HK-2 (cell line): ENCODE results near the gene APLF.
"Not testable (repeated sequence)": the region's sequence is repeated elsewhere in the genome, so short reads cannot be mapped to it uniquely, and the experiment has no call there.

Experiments used
- DNase-seq: peaks from one replicate; pipeline ENCODE4 v3.0.0-alpha.2; 2018; ENCODE audit not compliant: unreplicated experiment

APLF gene

DNA sequence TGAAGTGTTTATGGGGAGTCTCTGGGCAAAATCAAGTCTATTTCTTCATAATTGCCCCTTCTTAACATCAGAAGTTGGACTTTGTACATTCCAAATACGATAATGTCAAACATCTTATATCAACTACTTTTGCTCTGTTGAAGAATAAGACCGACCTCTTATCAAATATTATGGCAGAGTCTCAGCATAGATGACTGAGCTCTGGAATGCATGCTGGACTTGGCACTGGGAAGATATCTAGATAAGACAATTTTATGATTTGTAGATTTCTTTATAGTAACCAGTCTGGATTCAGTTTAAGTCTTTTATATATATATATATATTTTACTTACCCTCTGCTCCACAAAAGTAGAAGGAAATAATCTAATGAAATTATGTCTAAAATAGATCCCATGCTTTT lies 8.2 kb downstream of the APLF start:
- DNase-seq: no peak

DNA sequence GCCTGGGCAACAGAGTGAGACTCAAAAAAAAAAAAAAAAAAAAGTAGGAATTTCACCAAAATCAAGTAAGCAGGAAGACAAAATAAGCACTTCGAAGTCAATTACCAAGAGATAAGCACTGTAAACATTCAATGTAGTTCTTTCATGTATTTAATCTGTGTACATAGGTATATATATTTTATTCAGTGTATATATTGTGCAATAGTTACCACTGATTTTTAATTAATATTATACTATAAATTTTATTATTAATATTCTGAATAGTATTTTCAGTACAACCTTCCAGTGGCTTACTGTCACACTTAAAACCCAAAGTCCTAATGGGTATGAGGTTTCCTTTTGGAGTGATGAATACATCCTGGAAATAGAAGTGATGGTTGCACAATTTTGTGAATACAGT lies 9.1 kb downstream of the APLF start:
- DNase-seq: no peak

DNA sequence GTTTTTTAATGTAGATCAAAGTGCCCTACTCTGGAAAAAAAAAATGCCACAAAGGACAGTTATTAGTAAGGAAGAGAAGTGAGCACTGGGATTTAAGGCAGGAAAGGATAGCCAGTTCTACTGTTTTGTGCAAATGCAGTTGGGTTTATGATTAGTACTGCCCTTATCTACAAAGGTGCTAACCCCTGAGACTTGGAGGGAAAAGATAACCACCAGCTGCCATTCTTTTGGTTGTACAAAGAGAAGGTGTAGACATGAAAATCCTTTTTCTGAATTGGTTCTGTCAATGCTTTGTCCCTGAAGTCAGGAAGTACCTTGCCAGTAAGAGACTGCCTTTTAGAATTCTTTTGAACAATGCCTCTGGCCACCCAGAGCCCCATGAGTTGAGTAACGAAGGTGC lies 11.3 kb downstream of the APLF start:
- no peak for DNase-seq

DNA sequence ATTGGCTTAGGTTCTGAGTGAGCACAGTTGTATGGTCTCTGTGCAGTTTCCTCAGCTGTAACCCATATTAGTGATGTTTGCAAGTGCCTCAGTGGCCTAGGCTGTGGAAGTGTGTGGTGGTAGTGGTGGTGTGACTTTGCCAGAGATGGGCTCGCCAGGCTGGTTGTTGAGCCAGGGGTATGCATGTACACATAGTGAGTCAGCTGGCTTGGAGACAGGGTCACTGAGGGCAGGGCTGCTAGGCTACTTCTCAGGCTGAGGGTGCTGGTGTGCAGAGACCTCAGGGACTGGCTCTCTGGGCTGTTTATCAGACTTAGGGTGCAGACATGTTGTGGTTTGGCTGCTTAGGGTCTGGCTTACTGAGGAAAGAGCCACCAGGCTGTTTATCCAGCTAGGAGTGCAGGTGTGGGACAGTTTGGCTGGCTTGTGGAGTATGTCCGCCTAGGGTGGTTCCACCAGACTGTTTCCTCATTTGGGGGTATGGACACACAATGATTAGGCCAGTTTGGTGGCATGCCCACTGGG lies 15.0 kb downstream of the APLF start:
- DNase-seq: no peak

DNA sequence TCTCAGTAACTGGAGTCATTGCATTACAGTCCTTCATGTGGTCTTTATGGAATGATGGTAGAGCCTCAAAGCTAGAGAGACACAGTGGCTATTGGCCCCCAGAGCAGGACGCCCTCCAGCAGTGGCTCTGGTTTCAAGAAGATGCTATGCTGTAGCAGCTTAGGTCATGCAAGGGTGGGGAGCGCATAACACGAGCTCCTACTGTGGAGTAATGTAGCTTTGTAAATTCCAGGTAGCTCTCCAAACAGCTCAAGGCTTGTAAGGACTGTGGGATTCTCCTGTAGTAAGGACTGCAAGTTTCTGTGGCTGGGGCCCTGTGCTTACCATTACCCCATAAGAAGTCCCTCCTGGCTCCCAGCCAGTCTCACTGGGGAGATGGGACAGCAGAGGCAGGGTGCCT lies 15.6 kb downstream of the APLF start:
- no peak for DNase-seq

DNA sequence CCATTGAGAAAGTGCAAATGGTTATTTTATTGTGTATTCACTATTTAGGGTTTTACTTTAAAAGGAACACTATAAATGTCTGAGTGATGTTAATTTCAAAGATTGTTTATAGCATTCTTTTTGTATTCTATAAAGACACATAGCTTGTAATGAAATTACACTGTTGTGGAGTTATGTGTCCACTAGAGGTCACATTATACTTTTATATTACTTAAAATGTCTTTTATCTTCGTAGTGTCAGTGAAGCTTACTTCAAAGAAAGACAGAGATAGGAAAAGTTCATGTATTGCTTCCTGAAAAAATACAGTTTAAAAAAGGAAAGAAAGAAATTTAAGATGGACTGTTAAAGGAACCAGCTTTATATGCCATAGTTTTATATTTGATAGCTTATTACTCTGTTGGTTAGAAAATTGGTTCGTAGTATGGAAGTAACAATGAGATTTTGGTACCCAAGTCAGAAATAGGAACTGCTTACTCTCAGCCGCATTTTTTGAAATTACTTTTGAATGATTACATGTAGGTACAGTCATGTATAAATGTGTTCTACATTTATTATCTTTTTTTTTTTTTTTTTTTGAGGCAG lies 20.5 kb downstream of the APLF start:
- no peak for DNase-seq

DNA sequence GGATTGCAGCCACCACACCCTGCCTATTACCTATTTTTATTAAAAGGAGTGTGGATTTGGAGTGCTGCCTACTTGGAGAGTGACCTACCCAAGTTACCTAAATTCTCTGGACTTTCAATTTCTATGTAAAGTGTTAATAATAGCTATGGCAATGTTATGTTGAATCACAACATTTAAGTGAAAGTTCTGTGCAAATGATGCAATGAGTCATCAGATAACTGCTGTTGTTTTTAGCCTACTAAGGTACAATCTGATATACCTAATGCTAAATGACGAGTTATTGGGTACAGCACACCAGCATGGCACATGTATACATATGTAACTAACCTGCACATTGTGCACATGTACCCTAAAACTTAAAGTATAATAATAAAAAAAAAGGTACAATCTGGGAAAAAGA lies 21.2 kb downstream of the APLF start:
- not testable (repeated sequence) for DNase-seq

DNA sequence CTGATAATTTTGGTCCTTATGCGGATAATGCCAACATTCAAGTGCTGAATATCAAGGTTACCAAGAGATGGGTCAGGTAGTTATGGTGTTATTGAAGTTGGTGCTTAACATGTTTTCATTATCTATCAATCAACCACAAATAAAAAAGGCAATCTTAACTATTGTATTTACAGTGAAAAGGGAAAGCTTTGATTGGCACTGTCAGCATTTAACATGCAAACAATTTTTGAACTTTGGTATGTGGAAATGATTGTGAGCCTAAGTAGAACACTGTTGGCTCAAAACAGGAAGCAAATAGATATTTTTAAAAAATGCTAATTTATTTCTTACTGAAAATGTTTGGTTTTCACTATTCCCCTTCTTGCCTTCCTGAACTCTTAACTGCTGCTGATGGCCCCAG lies 21.9 kb downstream of the APLF start:
- DNase-seq: no peak

DNA sequence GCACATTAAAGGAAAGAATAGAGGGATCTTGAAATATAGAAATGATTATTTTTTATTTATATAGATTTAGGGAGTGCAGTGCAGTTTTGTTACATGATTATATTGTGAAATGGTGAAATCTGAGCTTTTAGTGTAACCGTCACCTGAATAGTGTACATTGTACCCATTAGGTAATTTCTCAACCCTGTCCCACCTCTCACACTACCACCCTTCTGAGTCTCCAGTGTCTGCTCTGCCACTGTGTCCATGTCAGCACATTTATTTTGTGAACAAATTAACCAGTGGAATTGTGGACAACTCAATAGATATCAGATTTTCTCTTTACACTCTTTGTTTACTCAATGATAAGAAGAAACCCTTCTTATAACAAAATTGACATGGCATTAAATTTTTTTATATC lies 24.2 kb downstream of the APLF start:
- no peak for DNase-seq

DNA sequence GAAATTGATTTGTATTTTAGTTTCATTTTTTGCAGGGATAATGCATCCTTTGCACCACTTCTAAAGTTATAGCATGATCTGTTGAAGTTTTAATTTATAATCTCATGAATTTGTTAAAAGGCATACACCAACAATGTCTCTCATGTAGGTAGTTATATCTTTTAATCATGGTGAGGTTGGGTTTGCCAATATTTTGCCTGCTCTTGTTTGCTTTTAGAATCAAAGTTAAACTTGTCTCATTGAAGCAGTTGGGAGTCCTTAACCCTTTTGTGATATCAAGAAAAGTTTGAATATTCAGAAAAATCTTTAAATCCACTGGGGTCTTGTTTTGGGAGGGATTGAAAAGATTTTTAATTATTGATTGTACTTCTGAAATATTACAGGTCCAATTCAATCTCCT lies 31.7 kb downstream of the APLF start:
- DNase-seq: no peak

DNA sequence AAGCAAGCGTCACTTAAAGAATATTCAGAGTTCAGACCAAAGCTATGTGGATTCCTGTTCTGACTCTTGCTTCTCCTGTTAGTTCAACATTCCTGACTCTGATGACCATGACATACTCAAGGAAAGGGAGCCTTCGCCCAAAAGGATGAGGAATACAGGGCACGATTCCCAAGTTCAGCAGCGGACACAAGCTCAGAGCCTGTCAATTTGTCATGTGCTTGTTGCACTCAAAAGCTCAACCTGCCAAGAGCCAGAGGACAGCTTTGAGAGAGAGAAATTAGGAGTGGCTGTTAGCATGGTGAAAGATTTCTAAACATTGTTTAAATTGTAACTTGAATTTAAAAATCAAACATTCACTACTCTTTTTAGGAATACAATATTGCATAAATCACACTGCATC lies 33.3 kb downstream of the APLF start:
- no peak for DNase-seq

DNA sequence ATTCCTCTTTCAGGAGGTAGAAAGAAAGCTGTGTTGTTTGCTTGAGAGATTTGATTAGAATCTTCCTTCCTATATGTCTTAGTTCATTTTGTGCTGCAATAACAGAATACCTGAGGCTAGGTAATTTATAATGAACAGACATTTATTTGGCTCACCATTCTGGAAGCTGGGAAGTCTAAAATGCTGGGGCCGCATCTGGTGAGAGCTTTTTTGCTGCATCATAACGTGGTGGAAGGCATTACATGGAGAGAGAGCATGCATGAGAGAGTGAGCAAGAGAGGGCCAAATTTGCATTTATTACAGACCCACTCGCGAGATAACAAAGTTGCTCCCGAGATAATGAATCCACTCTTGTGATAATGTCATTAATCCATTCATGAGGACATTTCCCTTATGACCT lies 34.4 kb downstream of the APLF start:
- no peak for DNase-seq

DNA sequence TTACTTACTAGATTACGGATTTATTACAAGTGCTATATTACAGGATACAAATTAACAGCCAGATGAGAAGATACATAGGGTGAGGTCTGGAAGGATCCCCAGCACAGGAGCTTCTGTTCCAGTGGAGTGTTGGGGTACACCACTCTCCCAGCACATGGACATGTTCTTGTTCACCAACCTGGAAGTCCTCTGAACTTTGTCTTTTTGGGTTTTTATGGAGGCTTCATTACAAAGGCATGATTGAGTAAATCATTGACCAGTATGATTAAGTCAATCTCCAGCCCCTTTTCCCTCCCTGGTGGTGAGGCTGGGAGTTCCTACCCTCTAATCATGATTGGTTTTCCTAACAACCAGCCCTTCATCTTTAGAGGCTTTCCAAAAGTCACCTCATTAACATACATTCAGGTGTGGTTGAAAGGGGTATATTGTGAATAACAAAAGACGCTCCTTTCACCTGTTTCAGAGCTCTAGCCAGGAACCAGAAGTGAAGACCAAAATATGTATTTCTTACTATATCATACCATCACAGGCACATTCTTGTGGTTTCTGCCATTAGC lies 38.3 kb downstream of the APLF start:
- no peak for DNase-seq

DNA sequence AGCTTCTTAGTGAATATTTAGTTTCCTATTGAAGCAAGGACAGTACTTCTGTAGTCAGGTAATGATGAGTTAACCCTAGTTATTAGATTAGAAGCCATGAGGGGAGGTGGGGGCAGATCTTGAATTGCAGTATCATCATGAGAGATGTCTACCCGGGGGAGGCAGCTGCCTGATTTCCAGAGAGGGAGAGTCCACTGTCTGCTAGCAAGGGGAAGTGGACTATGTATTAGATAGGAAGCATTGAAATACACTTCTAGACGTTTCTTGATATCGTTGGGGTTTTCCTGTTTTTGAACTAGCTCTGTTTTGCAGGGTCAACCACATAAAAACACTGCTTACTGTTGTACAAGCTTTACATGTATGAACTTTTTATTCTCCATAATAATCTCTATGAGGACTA lies 38.8 kb downstream of the APLF start:
- no peak for DNase-seq

DNA sequence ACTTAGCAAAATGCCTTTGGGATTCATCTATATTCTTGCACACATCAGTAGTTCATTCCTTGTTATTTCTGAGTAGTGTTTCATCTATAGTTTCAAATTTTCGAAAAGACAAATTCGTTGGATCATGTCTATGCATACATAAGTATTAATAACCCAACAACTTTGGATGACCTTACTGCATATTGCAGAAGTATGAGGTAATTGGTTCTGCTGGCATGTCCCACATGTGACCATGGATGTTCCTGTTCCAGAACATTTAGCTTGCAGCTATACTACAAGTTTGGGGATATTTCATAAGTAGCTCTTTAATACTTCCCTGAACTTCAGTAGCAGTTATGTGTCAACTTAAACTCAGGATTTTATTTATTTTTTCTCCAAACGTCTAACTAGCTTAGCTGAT lies 44.9 kb downstream of the APLF start:
- no peak for DNase-seq

DNA sequence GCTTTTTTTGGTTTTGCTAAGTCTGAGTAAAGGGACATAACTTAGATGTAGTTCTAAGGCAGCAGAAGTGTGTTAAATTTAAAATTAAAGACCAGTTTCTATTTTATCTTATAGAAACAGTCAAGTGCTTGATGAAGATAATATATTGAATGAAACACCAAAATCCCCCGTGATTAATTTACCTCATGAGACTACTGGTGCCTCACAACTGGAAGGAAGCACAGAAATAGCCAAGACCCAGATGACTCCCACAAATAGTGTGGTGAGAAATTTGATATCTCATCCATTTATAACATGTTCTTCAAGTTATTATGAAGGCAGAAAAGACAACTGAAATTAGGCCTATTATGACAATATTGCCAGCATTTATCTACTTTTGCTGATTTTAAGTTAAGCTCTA lies 45.6 kb downstream of the APLF start:
- DNase-seq: no peak

DNA sequence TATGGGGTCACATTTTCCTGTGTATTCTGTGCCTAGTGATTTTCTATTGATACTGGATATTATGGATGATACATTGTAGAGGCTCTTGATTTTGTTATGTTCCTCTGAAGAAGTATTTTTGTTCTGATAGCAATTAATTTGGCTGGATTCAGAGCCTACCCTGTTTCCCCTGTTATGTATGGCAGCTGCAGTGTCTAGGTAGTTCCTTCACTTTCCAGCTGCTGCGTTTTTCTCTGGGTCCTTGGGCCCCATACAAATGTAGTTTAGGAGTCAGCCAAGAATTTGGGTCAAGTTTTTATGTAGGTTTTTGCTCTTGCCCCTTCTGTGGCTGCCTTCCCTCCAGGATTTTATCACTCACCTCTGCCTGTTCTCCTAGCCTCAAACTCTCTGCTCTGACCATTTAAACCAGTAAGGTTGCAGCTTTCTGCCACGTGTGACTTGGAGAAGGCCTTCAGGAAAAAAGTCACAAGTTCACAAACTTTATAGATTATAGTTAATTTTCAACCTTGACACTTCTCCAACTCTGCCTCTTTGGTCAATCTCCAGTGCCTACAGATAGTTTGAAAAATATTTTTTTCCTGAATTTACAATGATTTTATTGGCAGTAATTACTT lies 47.0 kb downstream of the APLF start:
- DNase-seq: no peak

DNA sequence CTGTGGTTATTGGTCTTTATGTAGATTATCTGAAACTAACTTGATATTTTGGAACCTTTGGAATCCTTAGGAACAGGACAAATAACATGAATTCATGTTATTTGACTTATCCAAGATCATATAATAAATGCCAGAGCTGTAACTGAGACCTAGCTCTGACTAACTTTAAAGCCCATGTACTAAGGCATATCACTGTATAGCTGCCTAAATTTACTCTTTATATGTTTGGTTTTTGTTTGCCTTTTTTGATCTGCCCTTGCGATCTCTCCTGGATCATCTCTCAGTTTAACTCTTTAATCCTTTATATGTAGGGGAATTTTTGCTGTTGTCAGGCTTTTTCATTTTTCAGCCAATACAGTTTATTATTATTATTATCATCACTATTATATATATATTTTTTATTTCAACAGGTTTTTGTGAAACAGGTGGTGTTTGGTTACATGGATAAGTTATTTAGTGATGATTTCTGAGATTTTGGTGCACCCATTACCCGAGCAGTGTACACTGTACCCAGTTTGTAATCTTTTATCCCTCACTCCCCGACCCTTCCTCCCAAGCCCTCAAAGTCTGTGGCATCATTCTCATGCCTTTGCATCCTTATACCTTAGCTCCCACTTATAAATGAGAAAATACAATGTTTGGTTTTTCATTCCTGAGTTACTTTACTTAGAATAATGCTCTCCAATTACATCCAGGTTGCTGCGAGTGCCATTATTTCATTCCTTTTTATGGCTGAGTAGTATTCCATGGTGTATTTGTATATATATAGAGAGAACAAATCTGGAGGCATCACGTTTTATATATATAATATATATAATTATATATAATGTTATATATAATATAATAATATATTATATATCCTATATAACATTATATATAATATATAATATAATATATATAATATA lies 48.9 kb downstream of the APLF start:
- no peak for DNase-seq

DNA sequence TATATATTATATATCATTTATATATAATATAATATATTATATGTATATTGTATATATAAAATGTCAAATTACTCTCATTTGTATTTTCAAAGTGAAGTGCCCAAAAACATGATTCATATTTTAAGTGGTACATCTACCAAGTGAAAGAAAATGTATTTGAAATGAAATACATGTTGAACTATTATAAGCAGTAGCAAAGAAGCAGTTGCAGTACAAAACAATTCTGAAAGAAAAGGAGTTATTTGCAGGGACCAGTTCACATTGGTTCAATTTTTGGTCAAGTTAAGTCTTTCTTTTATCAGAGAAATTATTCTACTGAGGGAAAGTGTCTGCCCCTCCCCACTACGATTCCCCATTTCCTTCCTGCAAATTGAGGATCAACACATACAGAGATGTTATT lies 51.9 kb downstream of the APLF start:
- no peak for DNase-seq

DNA sequence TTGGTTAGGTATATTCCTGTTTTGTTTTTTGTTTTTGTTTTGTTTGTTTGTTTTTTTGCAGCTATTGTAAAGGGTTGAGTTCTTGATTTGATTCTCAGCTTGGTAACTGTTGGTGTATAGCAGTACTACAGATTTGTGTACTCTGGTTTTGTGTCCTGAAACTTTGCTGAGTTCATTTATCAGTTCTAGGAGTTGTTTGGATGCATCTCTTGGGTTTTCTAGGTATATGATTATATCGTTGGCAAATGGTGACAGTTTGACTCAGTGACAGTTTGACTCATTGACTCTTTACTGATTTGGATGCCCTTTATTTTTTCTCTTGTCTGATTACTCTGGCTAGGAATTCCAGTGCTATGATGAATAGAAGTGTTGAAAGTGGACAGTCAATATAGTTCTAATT lies 53.7 kb downstream of the APLF start:
- no peak for DNase-seq

DNA sequence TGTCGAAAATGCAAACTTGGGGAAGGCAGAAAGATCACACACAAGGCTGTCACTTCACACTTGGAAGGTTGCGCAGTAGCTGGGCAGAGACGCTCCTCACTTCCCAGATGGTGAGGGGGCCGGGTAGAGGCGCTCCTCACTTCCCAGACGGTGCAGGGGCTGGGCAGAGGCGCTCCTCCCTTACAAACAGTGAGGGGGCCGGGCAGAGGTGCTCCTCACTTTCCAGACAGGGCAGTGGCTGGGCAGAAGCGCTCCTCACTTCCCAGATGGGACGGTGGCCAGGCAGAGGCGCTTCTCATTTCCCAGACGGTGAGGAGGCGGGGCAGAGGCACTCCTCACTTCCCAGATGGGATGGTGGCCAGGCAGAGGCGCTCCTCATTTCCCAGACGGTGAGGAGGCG lies 59.6 kb downstream of the APLF start:
- not testable (repeated sequence) for DNase-seq

DNA sequence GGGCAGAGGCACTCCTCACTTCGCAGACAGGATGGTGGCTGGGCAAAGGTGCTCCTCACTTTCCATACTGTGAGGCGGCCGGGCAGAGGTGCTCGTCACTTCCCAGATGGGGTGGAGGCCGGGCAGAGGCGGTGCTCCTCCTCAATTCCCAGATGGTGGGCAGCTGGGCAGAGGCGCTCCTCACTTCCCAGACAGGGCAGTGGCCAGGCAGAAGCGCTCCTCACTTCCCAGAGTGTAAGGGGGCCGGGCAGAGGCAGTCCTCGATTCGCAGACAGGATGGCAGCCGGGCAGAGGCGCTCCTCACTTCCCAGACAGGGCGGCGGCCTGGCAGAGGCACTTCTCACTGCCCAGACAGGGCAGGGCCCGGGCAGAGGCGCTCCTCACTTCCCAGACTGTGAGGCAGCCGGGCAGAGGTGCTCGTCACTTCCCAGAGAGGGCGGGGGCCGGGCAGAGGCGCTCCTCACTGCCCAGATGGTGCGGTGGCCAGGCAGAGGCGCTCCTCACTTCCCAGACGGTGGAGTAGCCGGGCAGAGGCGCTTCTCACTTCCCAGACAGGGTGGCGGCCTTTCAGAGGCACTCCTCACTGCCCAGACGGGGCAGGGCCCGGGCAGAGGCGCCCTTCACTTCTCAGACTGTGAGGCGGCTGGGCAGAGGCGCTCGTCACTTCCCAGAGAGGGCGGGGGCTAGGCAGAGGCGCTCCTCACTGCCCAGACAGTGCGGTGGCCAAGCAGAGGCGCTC lies 60.1 kb downstream of the APLF start:
- not testable (repeated sequence) for DNase-seq
